HL-60/S4 treated with phorbol 12-myristate 13-acetate at 8.2 ng/mL for 4 days and 3 days (cell line): ENCODE data around the gene SLCO1B3.
"Not testable (repeated sequence)": the region's sequence is repeated elsewhere in the genome, so short reads cannot be mapped to it uniquely, and the experiment has no call there.

Experiments used
- in situ Hi-C: fragments of 300-500 bp; cut with MboI; formaldehyde crosslinking; loops from 2 replicates; pipeline ENCODE4 v1.15.0; 2022; ENCODE audit warnings: low sequenced_read_pairs

SLCO1B3 gene, protein sequence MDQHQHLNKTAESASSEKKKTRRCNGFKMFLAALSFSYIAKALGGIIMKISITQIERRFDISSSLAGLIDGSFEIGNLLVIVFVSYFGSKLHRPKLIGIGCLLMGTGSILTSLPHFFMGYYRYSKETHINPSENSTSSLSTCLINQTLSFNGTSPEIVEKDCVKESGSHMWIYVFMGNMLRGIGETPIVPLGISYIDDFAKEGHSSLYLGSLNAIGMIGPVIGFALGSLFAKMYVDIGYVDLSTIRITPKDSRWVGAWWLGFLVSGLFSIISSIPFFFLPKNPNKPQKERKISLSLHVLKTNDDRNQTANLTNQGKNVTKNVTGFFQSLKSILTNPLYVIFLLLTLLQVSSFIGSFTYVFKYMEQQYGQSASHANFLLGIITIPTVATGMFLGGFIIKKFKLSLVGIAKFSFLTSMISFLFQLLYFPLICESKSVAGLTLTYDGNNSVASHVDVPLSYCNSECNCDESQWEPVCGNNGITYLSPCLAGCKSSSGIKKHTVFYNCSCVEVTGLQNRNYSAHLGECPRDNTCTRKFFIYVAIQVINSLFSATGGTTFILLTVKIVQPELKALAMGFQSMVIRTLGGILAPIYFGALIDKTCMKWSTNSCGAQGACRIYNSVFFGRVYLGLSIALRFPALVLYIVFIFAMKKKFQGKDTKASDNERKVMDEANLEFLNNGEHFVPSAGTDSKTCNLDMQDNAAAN

DNA sequence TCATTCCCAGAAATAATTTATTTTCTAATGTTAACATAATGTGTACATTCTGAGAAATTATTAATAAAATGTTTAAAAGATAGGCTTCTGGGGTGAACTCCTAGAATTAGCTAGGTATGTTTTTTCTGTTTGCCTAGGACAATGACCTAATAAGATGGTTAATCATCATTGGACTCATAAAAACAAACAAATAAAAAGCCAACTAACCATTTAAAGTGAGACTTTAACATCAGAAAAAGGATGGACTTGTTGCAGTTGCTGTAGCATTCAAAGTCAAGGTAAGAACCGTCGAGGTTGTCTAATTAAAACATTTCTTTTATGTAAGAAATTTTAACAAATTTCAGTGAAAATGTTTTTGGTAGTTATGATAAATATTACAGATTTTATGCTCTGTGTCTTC lies at the start of gene SLCO1B3:
Gene SLCO1B3, plus strand, starts transcription at position 219 of the 400 bp plus-strand sequence. CDS start 5,034 bp downstream, outside the sequence.
- in situ Hi-C loops, result no loop called here

DNA sequence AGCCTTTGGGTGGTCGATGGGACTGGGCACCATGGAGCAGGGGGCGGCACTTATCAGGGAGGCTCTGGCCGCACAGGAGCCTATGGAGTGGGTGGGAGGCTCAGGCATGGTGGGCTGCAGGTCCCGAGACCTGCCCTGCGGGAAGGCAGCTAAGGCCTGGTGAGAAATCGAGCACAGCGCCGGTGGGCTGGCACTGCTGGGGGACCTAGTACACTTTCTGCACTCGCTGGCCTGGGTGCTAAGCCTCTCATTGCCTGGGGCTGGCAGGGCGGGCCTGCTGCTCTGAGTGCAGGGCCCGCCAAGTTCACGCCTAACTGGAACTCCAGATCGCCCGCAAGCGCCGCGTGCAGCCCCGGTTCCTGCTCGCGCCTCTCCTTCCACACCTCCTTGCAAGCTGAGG lies 33.1 kb upstream of the SLCO1B3 start:
- in situ Hi-C loops, result no loop called here

- in situ Hi-C loops, result no loop called here
Observed at GRCh38 chr12:20778969-20779368, 31.5 kb upstream of the SLCO1B3 start.

DNA sequence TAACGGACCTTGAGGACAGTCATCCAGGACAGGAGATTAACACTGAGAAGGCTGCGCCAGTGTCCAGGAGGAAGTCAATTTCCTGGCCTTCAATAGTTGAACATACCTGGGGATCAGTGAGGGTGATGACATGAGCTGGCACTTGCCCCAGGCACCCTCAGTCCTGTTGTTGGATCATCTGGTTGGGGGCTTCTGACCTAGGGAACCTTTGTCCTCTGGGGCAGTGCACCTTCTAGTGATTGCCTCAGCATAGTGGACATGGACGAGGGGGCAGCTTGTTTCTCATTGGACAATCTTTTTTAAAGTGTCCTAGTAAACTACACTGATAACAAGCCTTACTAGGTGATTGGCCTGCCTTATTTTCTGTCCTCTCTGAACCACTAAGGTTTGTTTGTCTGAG lies 30.5 kb upstream of the SLCO1B3 start:
- in situ Hi-C loops, result not testable (repeated sequence)

DNA sequence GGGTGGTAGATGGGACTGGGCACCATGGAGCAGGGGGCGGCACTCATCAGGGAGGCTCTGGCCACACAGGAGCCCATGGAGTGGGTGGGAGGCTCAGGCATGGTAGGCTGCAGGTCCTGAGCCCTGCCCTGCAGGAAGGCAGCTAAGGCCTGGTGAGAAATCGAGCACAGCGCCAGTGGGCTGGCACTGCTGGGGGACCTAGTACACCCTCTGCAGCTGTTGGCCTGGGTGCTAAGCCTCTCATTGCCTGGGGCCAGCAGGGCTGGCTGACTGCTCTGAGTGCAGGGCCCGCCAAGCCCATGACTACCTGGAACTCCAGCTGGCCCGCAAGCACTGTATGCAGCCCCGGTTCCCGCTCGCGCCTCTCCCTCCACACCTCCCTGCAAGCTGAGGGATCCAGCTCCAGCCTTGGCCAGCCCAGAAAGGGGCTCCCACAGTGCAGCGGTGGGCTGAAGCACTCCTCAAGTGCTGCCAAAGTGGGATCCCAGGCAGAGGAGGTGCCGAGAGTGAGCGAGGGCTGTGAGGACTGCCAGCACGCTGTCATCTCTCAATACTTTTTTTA lies 26.6 kb upstream of the SLCO1B3 start:
- in situ Hi-C loops, result not testable (repeated sequence)

DNA sequence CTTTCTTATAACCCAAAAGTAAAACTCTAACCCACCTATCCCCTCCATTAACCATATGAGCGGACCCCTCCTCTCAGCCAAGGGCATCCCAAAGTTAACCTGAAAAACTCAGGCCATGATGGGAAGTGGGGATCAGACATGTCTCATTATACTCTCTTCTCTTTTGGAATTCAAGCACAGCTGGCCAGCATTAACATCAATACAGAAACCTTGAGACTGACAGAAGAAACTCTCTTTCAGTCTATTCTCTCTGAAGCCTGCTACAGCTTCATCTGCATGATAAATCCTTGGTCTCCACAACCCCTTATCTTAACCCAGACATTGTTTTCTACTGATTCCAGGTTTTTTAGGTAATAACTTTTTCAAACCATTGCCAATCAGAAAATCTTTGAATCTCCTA lies 17.5 kb upstream of the SLCO1B3 start:
- in situ Hi-C loops, result no loop called here

DNA sequence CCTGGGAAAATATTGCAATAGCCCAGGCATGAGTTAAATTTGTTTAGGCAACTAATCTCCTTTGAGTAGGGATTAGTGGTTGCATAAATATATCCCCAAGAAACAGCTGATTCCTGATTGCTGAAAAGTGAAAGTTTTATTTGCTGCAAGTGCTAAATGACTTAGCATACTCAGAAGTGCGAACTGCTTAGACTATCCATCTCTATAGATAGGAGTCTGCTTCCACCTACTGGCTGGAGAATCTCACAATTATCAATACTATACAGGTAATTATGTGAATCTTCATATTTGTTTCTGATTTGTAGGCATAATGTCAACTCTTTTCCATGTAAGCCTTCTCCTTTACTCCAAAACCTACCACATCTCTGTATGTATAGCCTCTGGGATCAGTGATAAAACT lies 12.0 kb upstream of the SLCO1B3 start:
- in situ Hi-C loops, result no loop called here

GRCh38 chr12:20800160-20800559 lies 10.3 kb upstream of the SLCO1B3 start:
- in situ Hi-C loops, result no loop called here

GRCh38 chr12:20801035-20801434 lies 9.5 kb upstream of the SLCO1B3 start:
- in situ Hi-C loops, result no loop called here

- in situ Hi-C loops, result no loop called here
Observed at GRCh38 chr12:20805921-20806320, 4.6 kb upstream of the SLCO1B3 start.

GRCh38 chr12:20807192-20808080 lies 3.1 kb upstream of the SLCO1B3 start:
- in situ Hi-C loops, result no loop called here

GRCh38 chr12:20808521-20808920 lies 2.0 kb upstream of the SLCO1B3 start:
- in situ Hi-C loops, result no loop called here

DNA sequence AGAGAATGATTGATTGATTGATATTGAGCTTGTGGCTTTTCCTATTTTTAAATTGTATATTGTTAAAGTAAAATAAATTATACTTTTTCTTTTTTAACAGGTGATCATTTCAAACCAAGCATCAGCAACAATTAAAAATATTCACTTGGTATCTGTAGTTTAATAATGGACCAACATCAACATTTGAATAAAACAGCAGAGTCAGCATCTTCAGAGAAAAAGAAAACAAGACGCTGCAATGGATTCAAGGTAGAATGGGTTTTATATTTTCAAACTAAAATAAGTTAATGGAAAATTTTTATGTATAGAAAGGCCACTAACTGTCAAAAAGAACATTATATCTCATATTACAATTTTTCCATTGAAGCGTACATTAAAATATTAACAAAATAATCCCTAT lies 5.1 kb downstream of the SLCO1B3 start:
- in situ Hi-C loops, result no loop called here

DNA sequence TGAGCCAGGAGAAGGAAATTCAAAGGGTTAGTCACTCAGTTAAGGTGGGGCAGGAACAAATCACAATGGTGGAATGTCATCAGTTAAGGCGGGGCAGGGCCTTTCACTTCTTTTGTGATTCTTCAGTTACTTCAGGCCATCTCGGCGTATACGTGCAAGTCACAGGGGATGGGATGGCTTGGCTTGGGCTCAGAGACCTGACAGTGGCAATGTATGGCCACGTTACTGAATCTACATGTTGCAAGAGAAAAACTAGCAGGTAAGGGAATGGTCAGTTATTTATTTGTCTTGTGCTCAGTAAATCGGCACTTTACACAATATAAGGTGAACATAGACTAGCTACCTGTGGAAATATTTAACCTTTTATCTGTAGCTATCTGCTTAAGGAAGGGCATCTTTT lies 11.9 kb downstream of the SLCO1B3 start:
- in situ Hi-C loops, result no loop called here

DNA sequence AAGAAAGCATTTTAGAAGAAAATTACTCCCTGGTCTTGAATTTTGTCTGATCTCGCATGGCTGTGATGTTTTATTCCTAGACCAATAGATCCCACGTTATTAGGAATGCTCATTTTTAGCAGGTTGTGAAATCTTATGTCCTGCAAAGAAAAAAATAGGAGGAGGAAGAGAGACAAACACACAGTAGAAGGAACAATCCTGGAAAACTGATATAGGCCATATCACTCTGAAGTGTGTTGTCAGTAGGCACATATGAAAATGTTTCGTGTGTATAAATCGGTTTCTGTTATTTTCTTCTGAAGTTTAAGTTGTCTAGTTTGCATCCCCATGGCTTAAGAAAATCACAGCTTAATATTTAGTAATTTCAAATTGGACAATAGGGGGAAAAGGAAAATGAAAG lies 12.4 kb downstream of the SLCO1B3 start:
- in situ Hi-C loops, result no loop called here

- in situ Hi-C loops, result no loop called here
Observed at GRCh38 chr12:20829919-20830318, 19.4 kb downstream of the SLCO1B3 start.

GRCh38 chr12:20830456-20830855 lies 20.0 kb downstream of the SLCO1B3 start:
- in situ Hi-C loops, result no loop called here

DNA sequence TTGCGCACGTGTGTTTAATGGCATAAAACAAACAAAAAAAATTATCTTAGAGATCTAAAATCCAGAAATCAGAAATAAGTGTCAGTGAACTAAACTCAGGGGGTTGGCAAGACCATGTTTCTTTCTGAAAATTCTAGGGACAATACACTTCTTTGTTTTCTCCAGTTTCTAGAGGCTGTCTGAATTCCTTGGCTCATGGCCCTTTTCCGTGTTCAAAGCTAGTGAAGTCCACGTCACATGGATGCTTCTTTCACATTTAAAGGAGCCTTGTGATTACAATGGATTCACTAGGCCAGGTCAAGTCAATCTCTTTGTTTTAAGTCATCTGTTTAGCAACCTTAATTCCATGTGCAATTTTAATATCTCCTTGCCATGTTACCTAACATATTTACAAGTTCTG lies 22.4 kb downstream of the SLCO1B3 start:
- in situ Hi-C loops, result no loop called here

GRCh38 chr12:20852649-20853048 lies 42.1 kb downstream of the SLCO1B3 start:
- in situ Hi-C loops, result no loop called here

- in situ Hi-C loops, result no loop called here
Observed at GRCh38 chr12:20863056-20863455, 52.6 kb downstream of the SLCO1B3 start.

DNA sequence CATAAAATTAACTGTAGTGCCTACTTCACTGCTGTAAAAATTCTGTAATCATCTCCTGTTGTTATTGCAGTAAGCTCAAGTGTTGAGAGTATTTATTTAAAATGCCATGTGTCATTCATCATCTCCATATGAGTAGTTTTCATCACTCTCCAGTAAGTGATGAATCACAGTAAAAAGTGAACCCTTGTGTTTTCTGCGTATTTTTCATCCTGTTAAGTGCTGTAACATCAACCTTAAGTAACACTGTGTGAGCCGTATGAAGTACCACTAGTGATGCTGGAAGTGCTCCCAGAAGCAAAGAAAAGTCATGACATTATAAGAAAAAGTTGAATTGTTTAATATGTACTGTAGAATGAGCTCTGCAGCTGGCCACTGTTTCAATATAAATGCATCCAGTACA lies 55.4 kb downstream of the SLCO1B3 start:
- in situ Hi-C loops, result no loop called here
